Limb (tissue), 2 donors: ENCODE results near the gene WAPL.

Source experiments
- DNase-seq, 2 donors: peaks; one replicate each; pipeline ENCODE4 v3.0.0-alpha.2; 2016; ENCODE audit errors: extremely low spot score in 2 of 2

Gene WAPL

GRCh38 chr10:86411852-86412560 lies 109.6 kb downstream of the WAPL start:
- DNase-seq: no peak

- no peak for DNase-seq
Measured at GRCh38 chr10:86411281-86411841, 110.2 kb downstream of the WAPL start.

GRCh38 chr10:86410542-86411124 lies 111.0 kb downstream of the WAPL start:
- DNase-seq: no peak

- no peak for DNase-seq
Measured at GRCh38 chr10:86409183-86409582, 112.4 kb downstream of the WAPL start.

- no peak for DNase-seq
Measured at GRCh38 chr10:86403183-86403797, 118.3 kb downstream of the WAPL start.

- no peak for DNase-seq
Measured at GRCh38 chr10:86402283-86402941, 119.2 kb downstream of the WAPL start.

GRCh38 chr10:86401588-86402282 lies 119.9 kb downstream of the WAPL start:
- no peak for DNase-seq

- DNase-seq: peak in 1 of 2 donors; percentile 66
Measured at GRCh38 chr10:86400705-86401587, 120.6 kb downstream of the WAPL start.

- peak; percentile 91 to 94 for DNase-seq
Measured at GRCh38 chr10:86399879-86400704, 121.5 kb downstream of the WAPL start.

- DNase-seq: no peak
Measured at GRCh38 chr10:86399514-86399878, 122.1 kb downstream of the WAPL start.

- DNase-seq: no peak
Measured at GRCh38 chr10:86397120-86397519, 124.5 kb downstream of the WAPL start.

GRCh38 chr10:86393862-86394455 lies 127.6 kb downstream of the WAPL start:
- no peak for DNase-seq

GRCh38 chr10:86393362-86393761 lies 128.2 kb downstream of the WAPL start:
- DNase-seq: no peak

- no peak for DNase-seq
Measured at GRCh38 chr10:86392723-86393094, 128.9 kb downstream of the WAPL start.

- DNase-seq: no peak
Measured at GRCh38 chr10:86391986-86392722, 129.4 kb downstream of the WAPL start.

- DNase-seq: no peak
Measured at GRCh38 chr10:86391236-86391840, 130.3 kb downstream of the WAPL start.

- DNase-seq: no peak
Measured at GRCh38 chr10:86390337-86391120, 131.1 kb downstream of the WAPL start.
